ENCODE results near the gene CD27. TPM values are rescaled to one million over a fixed set of nuclear protein-coding genes. Genes with fewer than 3 reads are reported as not detected.
A peak's percentile ranks its signal among the peaks of the same experiment; 100 is the strongest.
"Not testable (repeated sequence)": the region's sequence is repeated elsewhere in the genome, so short reads cannot be mapped to it uniquely, and the experiment has no call there.

CD27 gene
- total RNA-seq, 6 experiments from 2014 or later, result 0.33 to 1.2 (median 0.68) TPM; not detected in 1

- Histone ChIP-seq H3K9me3 (no peaks in the 10 kb centered on the region), H3K36me3 (no peaks in the 10 kb centered on the region), H3K4me3 (no peak overlapping the region), H3K4me1 (no peaks in the 10 kb centered on the region), H3K27ac (no peak overlapping the region), H3K27me3 (no peaks in the 10 kb centered on the region)
- intact Hi-C loops (cut with DNase I), result loop anchor here in 1 of 2 donors (5.0 to 10.0 kb wide), 2 partner anchors 37 to 120 kb away; no protein-coding TSS in a partner anchor
- ATAC-seq (no peak), DNase-seq (peak in 2 of 3 donors; percentile 35 to 38)
- WGBS (ENCODE audit: insufficient coverage, low coverage, low lambda C conversion rate, missing lambda C conversion rate), result 76% methylated on average over 5 of the region's 8 CpGs
- TF ChIP-seq POLR2A (IDR thresholded peaks at IDR 0.05), result no peak
- TF ChIP-seq CTCF (IDR thresholded peaks at IDR 0.05), result no peak
Measured at GRCh38 chr12:6424866-6425265, 19.9 kb upstream of the CD27 start.

- ATAC-seq (no peak), DNase-seq (peak in 2 of 3 donors; percentile 46 to 51)
- TF ChIP-seq POLR2A (IDR thresholded peaks at IDR 0.05), result no peak
- TF ChIP-seq CTCF (IDR thresholded peaks at IDR 0.05), result no peak
- no peak overlapping the region for H3K4me3 ChIP-seq
- intact Hi-C loops (cut with DNase I), result loop anchor here in 1 of 2 donors (10.0 kb wide), 1 partner anchor 119 kb away; no protein-coding TSS in a partner anchor
- 74% methylated on average over 19 of the region's 23 CpGs for WGBS (ENCODE audit: insufficient coverage, low coverage, low lambda C conversion rate, missing lambda C conversion rate)
- no peaks in the 10 kb centered on the region for H3K36me3 ChIP-seq
- H3K27ac ChIP-seq, result no peak overlapping the region
- no peaks in the 10 kb centered on the region for H3K27me3 ChIP-seq
- H3K9me3 ChIP-seq, result no peaks in the 10 kb centered on the region
- H3K4me1 ChIP-seq, result no peaks in the 10 kb centered on the region
Measured at GRCh38 chr12:6425590-6426531, 18.9 kb upstream of the CD27 start.

GRCh38 chr12:6426882-6427671 is 17.7 kb upstream of the CD27 start:
- no peaks in the 10 kb centered on the region for H3K9me3 ChIP-seq
- no peaks in the 10 kb centered on the region for H3K4me1 ChIP-seq
- 66% methylated on average over 10 of the region's 14 CpGs for WGBS (ENCODE audit: insufficient coverage, low coverage, low lambda C conversion rate, missing lambda C conversion rate)
- H3K27me3 ChIP-seq, result no peaks in the 10 kb centered on the region
- DNase-seq, result peak in 2 of 3 donors; percentile 31 to 38
- intact Hi-C loops (cut with DNase I), result loop anchor here in 1 of 2 donors (10.0 kb wide), 1 partner anchor 118 kb away; no protein-coding TSS in a partner anchor
- H3K4me3 ChIP-seq, result no peak overlapping the region
- ATAC-seq, result no peak
- TF ChIP-seq POLR2A (IDR thresholded peaks at IDR 0.05) (no peak), CTCF (IDR thresholded peaks at IDR 0.05) (no peak)
- H3K27ac ChIP-seq, result no peak overlapping the region
- no peaks in the 10 kb centered on the region for H3K36me3 ChIP-seq

GRCh38 chr12:6427796-6428195 is 17.0 kb upstream of the CD27 start:
- H3K27me3 ChIP-seq, H3K4me3 ChIP-seq, H3K9me3 ChIP-seq, H3K27ac ChIP-seq, H3K4me1 ChIP-seq, H3K36me3 ChIP-seq, ATAC-seq: not testable (repeated sequence)
- intact Hi-C loops (cut with DNase I), result loop anchor here in 1 of 2 donors (10.0 kb wide), 1 partner anchor 117 kb away; no protein-coding TSS in a partner anchor
- DNase-seq, result peak in 2 of 3 donors; percentile 11 to 14
- WGBS (ENCODE audit: insufficient coverage, low coverage, low lambda C conversion rate, missing lambda C conversion rate), result 86% methylated on average over 7 of the region's 10 CpGs

Data from right lobe of liver (tissue), 6 donors.